Transverse colon (tissue), 4 donors: ENCODE data around the gene DOHH.

Experiments
- EP300 ChIP-seq: sonication (generic); formaldehyde crosslinking; IDR thresholded peaks from one replicate; pipeline ENCODE4 v1.6.1; 2017; ENCODE audit warnings: antibody characterized with exemption, low read depth
- POLR2A ChIP-seq: fragments of 450-650 bp; IDR thresholded peaks from one replicate; pipeline ENCODE4 v1.6.1; 2016; ENCODE audit warnings: antibody characterized with exemption, mild to moderate bottlenecking, moderate library complexity
- POLR2AphosphoS5 ChIP-seq, 3 donors: sonication (generic); formaldehyde crosslinking; IDR thresholded peaks; one replicate each; pipeline ENCODE4 v1.6.1; 2016; ENCODE audit warnings: antibody characterized with exemption in 3 of 3
- TF ChIP-seq, protein P1 (sequence below), 5 experiments: fragments of 200-600 bp in 3 of 5; fragments of 450-650 bp in 2 of 5; sonication (generic) in 3 of 5; IDR thresholded peaks; 1 replicate in 2 of 5; 2 replicates in 3 of 5; pipeline ENCODE4 v1.5.1; 2016 to 2017; ENCODE audit warnings: antibody characterized with exemption in 5 of 5, inconsistent platforms in 3 of 5, mild to moderate bottlenecking in 2 of 5, moderate library complexity in 1 of 5

DNA sequence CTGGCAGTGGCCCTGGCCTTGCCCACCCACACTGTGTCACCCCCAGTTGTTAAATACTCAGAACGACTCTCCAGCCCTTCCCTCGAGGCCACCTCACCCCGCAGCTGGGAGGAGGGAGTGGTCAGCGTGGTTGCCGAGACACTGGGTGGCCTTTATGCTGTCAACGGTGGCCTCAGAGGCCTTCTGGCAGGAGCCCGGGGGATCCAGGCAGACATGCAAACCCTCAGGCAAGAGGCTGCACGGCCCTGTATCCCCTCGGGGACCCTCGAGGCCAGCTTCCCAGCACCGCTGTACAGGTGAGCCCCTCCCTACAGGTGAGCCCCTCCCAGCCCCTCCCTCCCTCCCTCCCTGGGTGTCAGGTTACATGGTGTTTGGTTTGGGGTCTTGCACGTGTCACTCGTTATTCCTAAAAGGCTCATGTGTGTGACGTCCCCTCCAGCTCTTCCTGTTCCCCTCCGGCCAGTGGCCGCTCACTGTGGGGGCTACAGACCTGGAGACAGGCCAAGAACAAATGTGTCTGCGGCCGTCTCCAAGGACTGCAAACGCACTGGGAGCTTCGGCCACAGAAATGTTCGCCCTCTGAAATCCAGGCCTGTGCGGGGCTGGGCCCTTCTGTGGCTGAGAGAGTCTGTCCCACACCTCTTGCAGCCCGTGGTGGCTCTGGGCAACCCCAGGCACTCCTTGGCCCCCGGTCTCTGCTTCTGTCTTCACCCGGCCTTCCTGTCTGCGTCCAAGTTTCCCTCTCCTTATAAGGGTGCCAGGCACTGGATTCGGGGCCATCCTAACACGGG lies 38.7 kb upstream of the DOHH start, which contains the start of gene TEKTIP1:
- TF ChIP-seq, protein P1, sequence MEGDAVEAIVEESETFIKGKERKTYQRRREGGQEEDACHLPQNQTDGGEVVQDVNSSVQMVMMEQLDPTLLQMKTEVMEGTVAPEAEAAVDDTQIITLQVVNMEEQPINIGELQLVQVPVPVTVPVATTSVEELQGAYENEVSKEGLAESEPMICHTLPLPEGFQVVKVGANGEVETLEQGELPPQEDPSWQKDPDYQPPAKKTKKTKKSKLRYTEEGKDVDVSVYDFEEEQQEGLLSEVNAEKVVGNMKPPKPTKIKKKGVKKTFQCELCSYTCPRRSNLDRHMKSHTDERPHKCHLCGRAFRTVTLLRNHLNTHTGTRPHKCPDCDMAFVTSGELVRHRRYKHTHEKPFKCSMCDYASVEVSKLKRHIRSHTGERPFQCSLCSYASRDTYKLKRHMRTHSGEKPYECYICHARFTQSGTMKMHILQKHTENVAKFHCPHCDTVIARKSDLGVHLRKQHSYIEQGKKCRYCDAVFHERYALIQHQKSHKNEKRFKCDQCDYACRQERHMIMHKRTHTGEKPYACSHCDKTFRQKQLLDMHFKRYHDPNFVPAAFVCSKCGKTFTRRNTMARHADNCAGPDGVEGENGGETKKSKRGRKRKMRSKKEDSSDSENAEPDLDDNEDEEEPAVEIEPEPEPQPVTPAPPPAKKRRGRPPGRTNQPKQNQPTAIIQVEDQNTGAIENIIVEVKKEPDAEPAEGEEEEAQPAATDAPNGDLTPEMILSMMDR (IDR thresholded peaks at IDR 0.05), result no peak
- TF ChIP-seq POLR2AphosphoS5 (IDR thresholded peaks at IDR 0.05) (no peak), POLR2A (no peak), EP300 (no peak)
